ENCODE data around the gene MRPS34. TPM values are rescaled to one million over a fixed set of nuclear protein-coding genes. Genes with fewer than 3 reads are reported as not detected.

Gene MRPS34
- total RNA-seq, 1 donor from 2014 or later = 77.1 TPM

DNA sequence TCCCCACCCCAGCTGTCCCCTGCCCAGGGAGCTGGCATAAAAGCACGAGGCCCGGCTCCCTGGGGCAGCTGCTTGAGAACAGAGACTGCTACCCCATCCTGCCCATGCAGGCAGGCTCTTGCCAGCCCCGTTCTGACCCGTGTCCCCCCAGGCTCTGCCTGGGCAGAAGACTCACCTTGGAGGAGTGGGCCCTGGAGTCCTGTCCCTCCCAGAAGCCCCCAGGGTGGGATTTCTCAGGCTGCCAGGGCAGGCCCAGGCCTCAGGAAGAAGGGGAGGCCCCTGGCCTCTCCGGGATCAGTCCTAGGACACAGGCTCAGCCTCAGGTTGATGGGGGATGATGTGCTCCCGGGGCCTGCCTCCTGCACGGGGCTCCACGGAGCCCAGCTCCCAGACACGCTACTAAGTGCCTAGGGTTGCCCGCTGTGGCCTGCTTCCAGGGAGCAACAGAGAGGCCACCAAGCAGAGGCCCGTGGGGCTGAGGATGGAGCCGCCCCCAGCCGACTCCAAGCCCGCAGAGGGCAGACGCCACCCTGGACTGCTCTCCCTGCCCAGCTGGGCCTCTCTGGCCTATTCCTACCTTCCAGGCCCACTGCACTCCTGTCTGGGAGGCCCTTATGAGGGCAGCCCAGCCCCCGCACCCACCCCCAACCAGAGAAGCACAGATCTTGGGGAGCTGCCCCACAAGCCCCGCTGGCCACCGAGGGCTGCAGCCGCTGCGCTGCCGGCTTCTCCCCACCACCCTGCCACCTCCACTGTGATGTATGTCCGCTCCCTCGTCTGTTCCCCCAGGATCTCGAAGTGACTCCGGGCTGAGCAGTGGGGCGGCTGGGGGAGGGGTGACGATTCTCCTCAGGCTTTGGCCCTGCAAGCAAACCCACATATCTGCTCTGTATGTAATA, 3.3 kb downstream of the MRPS34 start:
- no peak for DNase-seq

- no peak for DNase-seq
These were observed 4.0 kb downstream of the MRPS34 start for GRCh38 chr16:1768767-1769401.

GRCh38 chr16:1768061-1768766, 4.7 kb downstream of the MRPS34 start:
- DNase-seq = no peak

DNA sequence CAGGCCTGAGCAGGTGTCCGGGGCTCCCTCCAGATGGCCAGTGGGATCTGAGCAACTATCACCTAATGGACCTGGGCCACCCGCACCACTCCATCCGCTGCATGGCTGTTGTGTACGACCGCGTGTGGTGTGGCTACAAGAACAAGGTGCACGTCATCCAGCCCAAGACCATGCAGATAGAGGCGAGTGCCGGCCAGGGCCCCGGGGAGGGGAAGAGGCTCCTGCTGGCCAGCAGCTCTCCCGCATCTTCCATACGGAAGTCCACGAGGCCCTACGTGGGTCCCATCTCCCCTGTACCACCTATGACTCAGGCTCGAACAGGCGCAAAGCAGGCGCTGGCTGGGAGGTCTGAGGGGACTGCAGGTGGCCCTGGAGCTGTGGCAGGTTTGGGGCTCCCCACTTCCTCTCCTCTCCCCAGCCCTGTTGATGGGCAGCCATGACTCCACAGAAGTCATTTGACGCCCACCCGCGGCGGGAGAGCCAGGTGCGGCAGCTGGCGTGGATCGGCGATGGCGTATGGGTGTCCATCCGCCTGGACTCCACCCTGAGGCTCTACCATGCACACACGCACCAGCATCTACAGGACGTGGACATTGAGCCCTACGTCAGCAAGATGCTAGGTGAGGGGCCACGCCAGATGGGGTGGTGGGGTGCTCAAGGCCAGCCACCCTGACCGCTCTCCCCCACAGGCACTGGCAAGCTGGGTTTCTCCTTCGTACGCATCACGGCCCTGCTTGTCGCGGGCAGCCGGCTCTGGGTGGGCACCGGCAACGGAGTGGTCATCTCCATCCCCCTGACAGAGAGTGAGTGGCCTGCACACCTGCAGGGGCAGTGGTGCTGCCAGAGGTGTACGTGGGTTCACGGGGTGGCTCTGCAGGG, 5.6 kb downstream of the MRPS34 start:
- DNase-seq = no peak

- DNase-seq = no peak
These were observed 6.2 kb downstream of the MRPS34 start for GRCh38 chr16:1766701-1767100.

- no peak for DNase-seq
These were observed 6.7 kb downstream of the MRPS34 start for GRCh38 chr16:1766231-1766630.

DNA sequence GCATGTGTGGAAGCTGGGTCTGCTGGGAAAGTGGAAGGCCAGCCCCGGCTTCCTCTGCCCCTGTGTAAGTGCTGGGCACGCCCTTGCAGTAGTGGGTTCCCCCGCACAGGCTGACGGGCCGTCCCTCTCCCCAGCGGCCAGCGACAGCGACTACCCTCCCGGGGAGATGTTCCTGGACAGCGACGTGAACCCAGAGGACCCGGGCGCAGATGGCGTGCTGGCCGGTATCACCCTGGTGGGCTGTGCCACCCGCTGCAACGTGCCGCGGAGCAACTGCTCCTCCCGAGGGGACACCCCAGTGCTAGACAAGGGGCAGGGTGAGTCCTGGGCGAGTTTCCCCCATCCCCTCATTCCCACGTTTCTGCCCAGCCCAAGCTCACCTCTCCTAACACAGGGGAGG, 7.1 kb downstream of the MRPS34 start:
- DNase-seq = no peak

GRCh38 chr16:1764971-1765370, 8.0 kb downstream of the MRPS34 start:
- no peak for DNase-seq

- peak; percentile 52 for DNase-seq
These were observed 9.1 kb downstream of the MRPS34 start for GRCh38 chr16:1763521-1764511.

- DNase-seq = no peak
These were observed 9.9 kb downstream of the MRPS34 start for GRCh38 chr16:1762879-1763520.

- no peak for DNase-seq
These were observed 10.6 kb downstream of the MRPS34 start for GRCh38 chr16:1762196-1762878.

- no peak for DNase-seq
These were observed 11.2 kb downstream of the MRPS34 start for GRCh38 chr16:1761751-1762150.

DNA sequence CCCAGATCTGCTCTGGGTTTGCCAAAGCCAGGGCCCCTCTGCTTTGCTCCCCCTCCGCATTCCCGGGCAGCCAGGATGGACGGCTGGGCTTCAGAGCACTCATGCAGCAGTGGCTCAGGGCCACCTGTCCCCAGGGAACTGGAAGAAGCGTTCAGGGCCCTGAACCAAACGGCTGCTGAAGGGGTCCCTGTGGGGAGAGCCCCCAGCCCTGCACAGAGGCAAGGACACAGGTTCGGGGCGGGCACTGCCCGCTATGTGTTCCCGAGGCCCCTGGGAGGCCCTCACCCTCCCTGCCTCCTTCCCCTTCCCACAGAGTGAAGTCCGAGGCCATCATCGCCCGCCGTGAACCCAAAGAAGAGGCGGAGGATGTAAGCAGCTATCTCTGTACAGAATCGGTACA, 12.0 kb downstream of the MRPS34 start:
- DNase-seq = no peak

DNA sequence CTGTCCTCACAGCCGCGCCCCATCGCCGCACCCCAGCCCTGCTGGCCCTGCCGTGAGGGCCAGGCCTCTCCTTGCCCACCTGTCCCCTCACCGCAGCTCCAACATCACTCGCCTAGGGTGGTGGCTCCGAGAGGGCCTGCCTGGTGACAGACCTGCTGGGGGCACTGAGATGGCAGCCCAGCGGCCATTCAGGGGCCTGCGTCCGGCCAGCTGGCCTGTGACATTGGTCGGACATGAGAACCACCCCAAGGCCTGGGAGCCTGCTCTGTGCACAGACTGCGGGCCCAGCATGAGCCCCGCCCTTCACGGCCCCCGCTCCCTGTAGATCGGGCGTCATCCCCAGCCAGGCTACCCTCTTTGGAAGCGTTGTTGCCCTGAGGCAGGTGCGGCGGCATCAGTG, 13.4 kb downstream of the MRPS34 start:
- no peak for DNase-seq

GRCh38 chr16:1758923-1759322, 14.0 kb downstream of the MRPS34 start:
- DNase-seq = no peak

DNA sequence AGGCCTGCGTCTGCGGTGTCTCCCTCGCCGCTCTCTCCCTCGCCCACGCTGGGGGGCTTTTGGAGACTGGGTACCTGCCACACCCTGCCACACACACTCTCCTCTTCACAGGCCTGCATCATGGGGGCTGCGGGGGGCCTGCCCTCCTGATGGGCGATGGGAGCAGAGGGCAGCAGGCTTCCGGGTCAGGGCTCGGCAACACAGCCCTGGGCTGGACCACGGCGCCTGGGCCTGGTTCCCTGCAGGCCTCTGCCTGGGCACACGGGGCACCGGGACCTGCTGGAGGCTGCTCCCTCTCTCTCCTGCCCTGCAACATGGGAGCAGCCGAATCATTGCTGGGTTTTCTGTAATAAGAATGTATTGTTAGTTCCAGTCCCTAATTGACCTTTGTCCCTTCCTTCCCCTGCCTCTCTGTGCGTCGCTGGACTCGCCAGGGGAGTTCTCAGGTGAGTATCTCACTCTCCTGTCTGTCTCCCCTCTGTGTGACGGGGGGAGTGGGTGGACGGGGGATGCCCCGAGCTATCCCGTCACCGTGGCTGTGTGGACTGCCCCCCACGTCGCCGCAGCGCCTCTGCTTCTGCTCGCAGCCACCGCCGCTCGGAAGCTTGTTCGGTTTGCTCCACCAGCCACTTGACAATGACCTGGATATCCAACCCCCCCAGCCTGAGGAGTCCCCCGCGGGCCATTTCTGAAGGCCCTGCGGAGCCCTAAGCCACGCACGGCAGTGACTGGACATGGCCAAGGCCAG, 15.0 kb downstream of the MRPS34 start:
- no peak for DNase-seq

- DNase-seq = no peak
These were observed 18.7 kb downstream of the MRPS34 start for GRCh38 chr16:1754204-1754603.

GRCh38 chr16:1752853-1753252, 20.1 kb downstream of the MRPS34 start:
- DNase-seq = no peak

GRCh38 chr16:1751946-1752345, 21.0 kb downstream of the MRPS34 start:
- no peak for DNase-seq
